ENCODE measurements around the gene DAPP1.

Gene DAPP1

DNA sequence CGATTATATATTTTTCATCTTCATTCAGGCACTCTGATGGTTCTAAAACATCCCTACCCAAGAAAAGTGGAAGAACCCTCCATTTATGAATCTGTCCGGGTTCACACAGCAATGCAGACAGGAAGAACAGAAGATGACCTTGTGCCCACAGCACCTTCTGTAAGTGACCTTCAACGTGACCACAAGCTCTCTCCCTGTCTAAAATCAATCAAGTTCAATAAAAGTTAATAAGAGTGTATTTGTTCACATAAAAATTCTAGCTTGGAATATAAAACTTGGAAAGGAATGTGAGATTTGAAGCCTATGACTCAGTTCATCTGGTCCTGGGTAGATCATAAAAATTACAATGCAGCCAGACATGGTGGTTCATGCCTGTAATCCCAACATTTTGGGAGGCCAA lies 36.6 kb downstream of the DAPP1 start:
- peak; percentile 64 for ATAC-seq
- no peak for TF ChIP-seq TCF4 (CRISPR knock-in tag; IDR thresholded peaks at IDR 0.05; ENCODE audit: borderline replicate concordance)
- no peak for TF ChIP-seq ARNTL (CRISPR knock-in tag; IDR thresholded peaks at IDR 0.05; ENCODE audit: borderline replicate concordance, low read depth)
- TF ChIP-seq ZNF70 (CRISPR knock-in tag; IDR thresholded peaks at IDR 0.05), result no peak
- TF ChIP-seq TSHZ2 (CRISPR knock-in tag; IDR thresholded peaks at IDR 0.05), result no peak
- TF ChIP-seq PPARA (CRISPR knock-in tag; IDR thresholded peaks at IDR 0.05; ENCODE audit: borderline replicate concordance), result no peak
- no peak for TF ChIP-seq TOX (CRISPR knock-in tag; IDR thresholded peaks at IDR 0.05; ENCODE audit: borderline replicate concordance)
- no peak for TF ChIP-seq PATZ1 (CRISPR knock-in tag; IDR thresholded peaks at IDR 0.05; ENCODE audit: borderline replicate concordance)
- TF ChIP-seq, protein P1, sequence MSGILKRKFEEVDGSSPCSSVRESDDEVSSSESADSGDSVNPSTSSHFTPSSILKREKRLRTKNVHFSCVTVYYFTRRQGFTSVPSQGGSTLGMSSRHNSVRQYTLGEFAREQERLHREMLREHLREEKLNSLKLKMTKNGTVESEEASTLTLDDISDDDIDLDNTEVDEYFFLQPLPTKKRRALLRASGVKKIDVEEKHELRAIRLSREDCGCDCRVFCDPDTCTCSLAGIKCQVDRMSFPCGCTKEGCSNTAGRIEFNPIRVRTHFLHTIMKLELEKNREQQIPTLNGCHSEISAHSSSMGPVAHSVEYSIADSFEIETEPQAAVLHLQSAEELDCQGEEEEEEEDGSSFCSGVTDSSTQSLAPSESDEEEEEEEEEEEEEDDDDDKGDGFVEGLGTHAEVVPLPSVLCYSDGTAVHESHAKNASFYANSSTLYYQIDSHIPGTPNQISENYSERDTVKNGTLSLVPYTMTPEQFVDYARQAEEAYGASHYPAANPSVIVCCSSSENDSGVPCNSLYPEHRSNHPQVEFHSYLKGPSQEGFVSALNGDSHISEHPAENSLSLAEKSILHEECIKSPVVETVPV (CRISPR knock-in tag; IDR thresholded peaks at IDR 0.05), result no peak
- no peak for TF ChIP-seq SNAI2 (CRISPR knock-in tag; IDR thresholded peaks at IDR 0.05)
- TF ChIP-seq, protein P2, sequence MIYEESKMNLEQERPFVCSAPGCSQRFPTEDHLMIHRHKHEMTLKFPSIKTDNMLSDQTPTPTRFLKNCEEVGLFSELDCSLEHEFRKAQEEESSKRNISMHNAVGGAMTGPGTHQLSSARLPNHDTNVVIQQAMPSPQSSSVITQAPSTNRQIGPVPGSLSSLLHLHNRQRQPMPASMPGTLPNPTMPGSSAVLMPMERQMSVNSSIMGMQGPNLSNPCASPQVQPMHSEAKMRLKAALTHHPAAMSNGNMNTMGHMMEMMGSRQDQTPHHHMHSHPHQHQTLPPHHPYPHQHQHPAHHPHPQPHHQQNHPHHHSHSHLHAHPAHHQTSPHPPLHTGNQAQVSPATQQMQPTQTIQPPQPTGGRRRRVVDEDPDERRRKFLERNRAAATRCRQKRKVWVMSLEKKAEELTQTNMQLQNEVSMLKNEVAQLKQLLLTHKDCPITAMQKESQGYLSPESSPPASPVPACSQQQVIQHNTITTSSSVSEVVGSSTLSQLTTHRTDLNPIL (CRISPR knock-in tag; IDR thresholded peaks at IDR 0.05; ENCODE audit: low read depth), result no peak
- TF ChIP-seq ZFP30 (CRISPR knock-in tag; IDR thresholded peaks at IDR 0.05), result no peak
- TF ChIP-seq RARB (CRISPR knock-in tag; IDR thresholded peaks at IDR 0.05), result no peak
- TF ChIP-seq ISL1 (CRISPR knock-in tag; IDR thresholded peaks at IDR 0.05), result no peak
- TF ChIP-seq ZNF8 (CRISPR knock-in tag; IDR thresholded peaks at IDR 0.05), result no peak
- no peak for TF ChIP-seq OSR1 (CRISPR knock-in tag; IDR thresholded peaks at IDR 0.05)
- no peak for TF ChIP-seq ZC3H10 (CRISPR knock-in tag; IDR thresholded peaks at IDR 0.05)

GRCh38 chr4:99853999-99854398 lies 37.4 kb downstream of the DAPP1 start:
- TF ChIP-seq OSR1 (CRISPR knock-in tag; IDR thresholded peaks at IDR 0.05), result no peak
- no peak for TF ChIP-seq GLIS3 (CRISPR knock-in tag; IDR thresholded peaks at IDR 0.05)
- TF ChIP-seq ZNF70 (CRISPR knock-in tag; IDR thresholded peaks at IDR 0.05), result no peak
- TF ChIP-seq, protein P2 (CRISPR knock-in tag; IDR thresholded peaks at IDR 0.05; ENCODE audit: low read depth), result no peak
- TF ChIP-seq, protein P1 (CRISPR knock-in tag; IDR thresholded peaks at IDR 0.05), result no peak
- TF ChIP-seq ZNF8 (CRISPR knock-in tag; IDR thresholded peaks at IDR 0.05), result no peak
- no peak for TF ChIP-seq ISL1 (CRISPR knock-in tag; IDR thresholded peaks at IDR 0.05)
- TF ChIP-seq ESRRG (CRISPR knock-in tag; IDR thresholded peaks at IDR 0.05), result no peak
- TF ChIP-seq ARNTL (CRISPR knock-in tag; IDR thresholded peaks at IDR 0.05; ENCODE audit: borderline replicate concordance, low read depth), result no peak
- TF ChIP-seq RARB (CRISPR knock-in tag; IDR thresholded peaks at IDR 0.05), result no peak
- TF ChIP-seq ZFP30 (CRISPR knock-in tag; IDR thresholded peaks at IDR 0.05), result no peak
- no peak for TF ChIP-seq TOX (CRISPR knock-in tag; IDR thresholded peaks at IDR 0.05; ENCODE audit: borderline replicate concordance)
- TF ChIP-seq CSDC2 (CRISPR knock-in tag; IDR thresholded peaks at IDR 0.05), result no peak
- ATAC-seq, result no peak

DNA sequence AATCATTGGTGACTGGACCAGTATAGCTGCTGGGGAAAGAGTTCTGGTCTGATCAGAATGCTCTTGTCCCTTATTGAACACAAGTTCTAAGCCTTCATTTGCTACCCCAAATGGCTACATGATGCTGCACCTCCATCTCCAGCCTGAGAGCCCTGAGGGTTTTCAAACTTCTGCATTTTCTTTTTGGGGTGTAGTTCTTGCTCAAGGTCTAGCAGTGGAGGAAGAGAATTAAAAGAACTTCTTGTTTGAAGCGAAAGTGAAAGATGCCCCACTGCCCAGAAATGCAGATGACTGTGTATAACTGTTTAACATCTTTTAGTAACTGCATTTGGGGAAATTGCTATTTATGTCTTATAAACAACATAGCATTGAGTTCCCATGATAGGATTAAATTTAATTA lies 39.1 kb downstream of the DAPP1 start:
- no peak for ATAC-seq
- TF ChIP-seq PATZ1 (CRISPR knock-in tag; IDR thresholded peaks at IDR 0.05; ENCODE audit: borderline replicate concordance), result no peak
- TF ChIP-seq ZC3H10 (CRISPR knock-in tag; IDR thresholded peaks at IDR 0.05), result no peak
- TF ChIP-seq, protein P1 (CRISPR knock-in tag; IDR thresholded peaks at IDR 0.05), result no peak
- TF ChIP-seq, protein P3, sequence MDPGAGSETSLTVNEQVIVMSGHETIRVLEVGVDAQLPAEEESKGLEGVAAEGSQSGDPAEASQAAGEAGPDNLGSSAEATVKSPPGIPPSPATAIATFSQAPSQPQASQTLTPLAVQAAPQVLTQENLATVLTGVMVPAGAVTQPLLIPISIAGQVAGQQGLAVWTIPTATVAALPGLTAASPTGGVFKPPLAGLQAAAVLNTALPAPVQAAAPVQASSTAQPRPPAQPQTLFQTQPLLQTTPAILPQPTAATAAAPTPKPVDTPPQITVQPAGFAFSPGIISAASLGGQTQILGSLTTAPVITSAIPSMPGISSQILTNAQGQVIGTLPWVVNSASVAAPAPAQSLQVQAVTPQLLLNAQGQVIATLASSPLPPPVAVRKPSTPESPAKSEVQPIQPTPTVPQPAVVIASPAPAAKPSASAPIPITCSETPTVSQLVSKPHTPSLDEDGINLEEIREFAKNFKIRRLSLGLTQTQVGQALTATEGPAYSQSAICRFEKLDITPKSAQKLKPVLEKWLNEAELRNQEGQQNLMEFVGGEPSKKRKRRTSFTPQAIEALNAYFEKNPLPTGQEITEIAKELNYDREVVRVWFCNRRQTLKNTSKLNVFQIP (CRISPR knock-in tag; IDR thresholded peaks at IDR 0.05; ENCODE audit: borderline replicate concordance, low read depth), result no peak
- no peak for TF ChIP-seq ZNF8 (CRISPR knock-in tag; IDR thresholded peaks at IDR 0.05)
- TF ChIP-seq TOX (CRISPR knock-in tag; IDR thresholded peaks at IDR 0.05; ENCODE audit: borderline replicate concordance), result no peak
- no peak for TF ChIP-seq CSDC2 (CRISPR knock-in tag; IDR thresholded peaks at IDR 0.05)
- no peak for TF ChIP-seq ZNF70 (CRISPR knock-in tag; IDR thresholded peaks at IDR 0.05)
- no peak for TF ChIP-seq PPARA (CRISPR knock-in tag; IDR thresholded peaks at IDR 0.05; ENCODE audit: borderline replicate concordance)
